HG03095 (cell line): ENCODE data around the gene THSD4.

Source experiments
- ATAC-seq: cut with Tn5 transposase; IDR thresholded peaks from one replicate; pipeline ENCODE4 v1.9.1; 2021; ENCODE audit warnings: moderate library complexity; ENCODE audit not compliant: unreplicated experiment

The THSD4 gene

GRCh38 chr15:71691458-71692417, 576.5 kb downstream of the THSD4 start:
- ATAC-seq = no peak

DNA sequence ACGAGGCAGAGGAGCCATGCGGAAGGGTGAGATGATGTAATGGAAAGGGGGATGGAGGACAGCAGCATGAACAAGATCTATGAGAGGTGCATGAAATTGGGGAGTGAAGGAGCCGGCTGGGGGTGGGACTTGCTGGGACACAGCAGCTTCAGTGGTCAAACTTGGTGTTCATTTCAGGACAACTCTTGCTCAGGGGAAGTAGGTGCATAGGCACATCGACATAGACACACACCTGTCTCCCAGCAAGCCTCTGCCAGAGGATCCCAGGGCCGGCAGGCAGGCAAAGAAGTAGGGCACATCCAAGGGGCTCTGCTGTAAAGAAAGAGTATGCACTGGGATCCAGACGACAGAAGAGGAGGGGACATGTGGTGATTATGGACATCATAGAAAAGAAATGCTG, 582.0 kb downstream of the THSD4 start:
- ATAC-seq = no peak

- no peak for ATAC-seq
Observed at GRCh38 chr15:71698030-71698429, 582.8 kb downstream of the THSD4 start.

GRCh38 chr15:71698742-71699141, 583.5 kb downstream of the THSD4 start:
- no peak for ATAC-seq

DNA sequence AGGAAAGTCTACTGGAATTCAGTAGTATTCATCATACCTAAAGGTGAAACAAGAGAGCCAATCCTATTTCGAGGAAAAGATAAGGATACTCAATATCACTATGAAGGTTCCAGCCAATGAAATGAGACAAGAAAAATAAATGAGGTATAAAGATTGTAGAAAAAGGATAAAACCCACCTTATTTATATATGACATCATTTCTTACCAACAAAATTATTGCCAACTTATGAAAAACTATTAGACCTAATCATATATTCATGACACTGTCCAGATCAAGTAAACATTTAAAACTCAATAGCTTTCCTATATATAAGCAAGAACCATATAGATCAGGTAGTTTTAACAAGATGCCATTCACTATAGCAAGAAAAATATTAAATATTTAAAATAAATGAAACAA, 584.7 kb downstream of the THSD4 start:
- ATAC-seq = no peak

DNA sequence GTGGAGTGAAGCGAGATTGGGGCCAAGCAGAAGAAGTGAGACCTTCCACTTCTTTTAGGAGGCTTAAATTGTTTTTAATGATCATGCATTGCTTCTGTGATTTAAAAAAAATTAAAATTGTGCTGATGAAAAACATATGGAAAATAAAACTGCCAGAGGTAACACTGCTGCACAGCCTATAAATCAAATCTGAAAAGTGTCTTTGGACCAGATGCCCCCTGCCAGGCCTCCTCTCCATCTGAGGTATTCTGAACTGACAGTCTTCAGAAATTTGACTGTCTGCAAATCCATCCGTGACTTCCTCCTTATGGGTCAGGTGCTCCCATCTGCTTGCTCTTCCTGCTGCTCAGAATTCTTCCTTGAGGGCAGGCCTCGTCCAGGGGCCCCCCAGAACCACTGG, 586.5 kb downstream of the THSD4 start:
- ATAC-seq = no peak

GRCh38 chr15:71702496-71702895, 587.2 kb downstream of the THSD4 start:
- ATAC-seq = no peak

DNA sequence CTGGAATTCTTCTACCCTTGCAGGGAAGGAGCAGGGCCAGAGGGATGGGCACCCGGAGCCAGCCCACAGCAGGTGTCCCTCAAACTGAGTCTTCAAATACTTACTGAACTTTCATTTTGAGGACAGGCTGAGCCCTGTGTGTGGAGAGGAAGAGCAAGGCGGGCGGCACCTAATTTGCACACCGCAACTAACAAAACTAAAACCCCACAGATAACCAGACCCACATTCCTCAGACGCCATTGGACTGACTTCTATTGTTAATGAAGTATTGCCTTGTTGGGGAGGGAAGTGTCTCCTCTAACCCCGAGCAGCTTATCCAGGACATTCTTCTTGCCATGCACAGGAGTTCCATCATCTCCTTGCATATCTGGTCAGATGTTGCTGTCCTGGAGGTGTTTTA, 589.9 kb downstream of the THSD4 start:
- ATAC-seq = no peak

GRCh38 chr15:71706461-71707229, 591.4 kb downstream of the THSD4 start:
- ATAC-seq = no peak

- ATAC-seq = no peak
Observed at GRCh38 chr15:71707230-71708050, 592.2 kb downstream of the THSD4 start.

- ATAC-seq = no peak
Observed at GRCh38 chr15:71708051-71708429, 592.8 kb downstream of the THSD4 start.

DNA sequence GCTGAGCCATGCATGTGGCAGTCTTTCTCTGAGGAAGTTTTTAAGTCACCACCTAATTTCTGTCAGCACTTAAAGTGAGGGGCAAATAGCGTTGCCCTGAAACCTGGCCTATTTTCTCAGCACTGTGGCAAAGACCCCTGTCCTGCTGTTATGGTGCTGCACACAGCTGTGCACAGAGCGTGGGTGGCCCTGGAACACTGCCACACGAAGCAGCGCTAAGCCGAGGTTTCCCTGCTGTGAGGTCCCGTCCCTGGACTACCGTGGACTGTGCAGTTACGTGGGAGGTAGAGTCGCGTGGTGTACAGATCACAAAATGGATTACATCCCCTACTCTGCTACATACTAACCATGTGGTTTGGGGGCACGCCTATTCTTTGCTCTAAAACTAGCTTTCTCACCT, 593.5 kb downstream of the THSD4 start:
- no peak for ATAC-seq

GRCh38 chr15:71709808-71710418, 594.6 kb downstream of the THSD4 start:
- no peak for ATAC-seq

DNA sequence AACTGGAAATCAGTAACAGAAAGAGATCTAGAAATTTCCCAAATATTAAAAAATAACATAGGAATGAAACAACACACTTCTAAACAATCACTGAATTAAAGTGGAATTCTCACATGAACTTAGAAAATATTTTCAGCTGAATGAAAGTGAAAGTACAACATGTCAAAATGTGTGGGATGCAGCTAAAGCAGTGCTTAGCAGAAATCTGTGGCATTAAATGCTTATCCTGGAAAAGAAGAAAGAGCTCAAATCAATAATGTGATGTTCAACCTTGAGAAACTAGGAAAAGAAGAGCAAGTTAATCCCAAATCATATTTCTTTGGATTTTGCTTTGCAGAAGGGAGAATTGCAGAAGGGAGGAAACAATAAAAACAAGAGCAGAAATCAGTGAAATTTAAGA, 596.9 kb downstream of the THSD4 start:
- ATAC-seq = no peak

DNA sequence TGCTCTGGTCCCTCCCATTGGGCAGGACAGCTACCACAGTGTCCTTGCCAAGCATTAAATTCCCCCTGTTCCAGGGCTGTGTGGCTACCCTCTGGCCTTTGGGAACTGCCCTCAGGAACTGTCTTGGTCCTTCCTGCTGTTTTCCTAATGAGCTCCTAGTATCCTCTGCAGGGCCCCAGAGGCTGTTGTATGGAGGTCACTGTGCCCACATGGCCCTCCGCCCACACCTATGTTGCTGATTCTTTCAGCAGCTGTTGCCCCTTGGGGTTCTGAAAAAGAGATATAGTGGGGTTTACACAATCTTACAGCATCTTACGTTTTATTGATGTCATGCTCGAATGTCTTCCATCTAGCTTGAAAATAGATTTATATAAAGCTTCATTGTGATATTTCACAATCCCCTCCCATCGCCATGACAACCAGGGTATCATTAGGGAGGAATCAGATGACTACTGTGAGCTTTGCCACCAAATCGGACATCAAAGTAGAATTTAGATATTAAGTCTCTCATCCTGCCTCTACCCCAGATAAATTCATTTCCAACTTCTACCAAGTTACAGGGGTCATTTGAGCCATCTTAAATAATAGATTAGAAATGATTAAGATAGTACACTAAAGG, 598.0 kb downstream of the THSD4 start:
- no peak for ATAC-seq

- no peak for ATAC-seq
Observed at GRCh38 chr15:71715914-71716313, 600.6 kb downstream of the THSD4 start.

- ATAC-seq = no peak
Observed at GRCh38 chr15:71716990-71717389, 601.7 kb downstream of the THSD4 start.

DNA sequence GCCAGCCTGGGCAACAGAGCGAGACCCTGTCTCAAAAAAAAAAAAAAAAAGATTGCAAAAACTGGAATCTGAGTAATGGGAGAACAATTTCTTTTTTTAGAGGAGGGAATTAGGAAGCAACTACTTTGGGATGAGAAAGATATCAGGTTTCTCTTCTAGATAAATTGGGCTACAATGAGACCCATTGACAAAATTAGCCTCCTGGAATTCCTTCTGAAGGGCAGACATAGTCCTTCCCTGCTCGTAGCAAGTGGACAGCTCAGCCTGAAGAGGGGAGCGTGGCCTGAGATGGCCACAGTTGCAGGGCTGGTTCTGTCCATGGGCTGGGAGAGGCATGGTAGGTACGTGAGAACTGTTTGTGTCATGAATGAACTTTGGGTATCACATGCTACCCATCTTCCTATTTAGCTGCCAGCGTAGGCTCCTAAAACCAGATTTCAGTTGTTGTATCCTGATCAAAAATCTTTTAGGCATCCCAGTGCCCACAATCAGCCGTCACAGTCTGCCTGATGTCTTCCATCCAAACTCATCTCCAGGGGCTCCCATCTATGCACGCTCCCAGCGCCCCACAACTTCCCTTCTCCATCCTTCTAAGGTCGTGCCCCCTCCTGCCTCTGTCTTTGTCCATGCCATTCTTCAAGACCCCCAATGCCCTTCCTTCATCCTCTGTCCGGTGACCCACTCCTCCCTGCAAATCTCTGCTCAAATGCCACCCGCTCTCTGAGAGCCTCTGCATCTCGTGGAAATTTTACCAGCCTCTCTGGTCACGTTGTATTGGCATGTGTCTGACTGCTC, 603.0 kb downstream of the THSD4 start:
- ATAC-seq = no peak

DNA sequence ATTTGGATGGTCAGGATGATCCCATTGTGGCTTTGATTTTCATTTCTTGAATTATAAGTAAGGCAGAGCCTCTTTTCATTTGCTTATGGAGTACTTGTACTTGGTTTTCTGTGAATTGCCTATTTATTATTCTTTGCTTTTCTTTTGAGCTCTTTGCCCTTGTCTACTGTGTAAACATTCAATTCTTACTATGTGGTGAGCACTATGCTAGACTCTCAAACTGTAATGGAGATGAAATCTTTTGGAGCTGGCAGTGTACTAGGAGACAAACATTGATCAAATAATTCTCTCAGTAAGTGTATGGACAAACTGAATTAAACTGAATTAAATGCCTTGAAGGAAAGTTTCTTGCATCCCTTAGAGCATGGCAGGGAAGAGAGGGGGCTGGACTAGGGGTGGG, 608.1 kb downstream of the THSD4 start:
- ATAC-seq = no peak
